Heart left ventricle (tissue), 16 donors: Measurements from ENCODE around the gene CTSW. TPM values are rescaled to one million over a fixed set of nuclear protein-coding genes. Genes with fewer than 3 reads are reported as not detected.

Experiments
- ATAC-seq, 4 donors: fragments of 200-7000 bp; cut with Tn5 transposase; one replicate each; pipeline ENCODE4 v1.9.1; 2020 to 2022; ENCODE audit warnings: moderate library complexity in 4 of 4, mild to moderate bottlenecking in 3 of 4, moderate number of reproducible peaks in 1 of 4
- DNase-seq, 5 donors: peaks; one replicate each; pipeline ENCODE4 v3.0.0-alpha.2; 2020
- H3K27ac ChIP-seq, 12 donors: fragments of 200-600 bp; sonication (generic) in 4 of 12; one replicate each; pipeline versions ENCODE4 v1.5.0 to v1.8.0; 2016 to 2022; ENCODE audit warnings: mild to moderate bottlenecking in 2 of 12
- H3K27me3 ChIP-seq, 9 donors: fragments of 200-600 bp; sonication (generic) in 2 of 9; one replicate each; pipeline versions ENCODE4 v1.5.1 to v1.8.0; 2016 to 2022; ENCODE audit warnings: mild to moderate bottlenecking in 3 of 9
- H3K36me3 ChIP-seq, 9 donors: fragments of 200-600 bp; sonication (generic) in 2 of 9; one replicate each; pipeline versions ENCODE4 v1.5.0 to v1.8.0; 2018 to 2022; ENCODE audit warnings: mild to moderate bottlenecking in 2 of 9
- H3K4me1 ChIP-seq, 12 donors: fragments of 200-600 bp; sonication (generic) in 4 of 12; one replicate each; pipeline versions ENCODE4 v1.5.0 to v1.8.0; 2016 to 2022; ENCODE audit warnings: mild to moderate bottlenecking in 3 of 12
- H3K4me3 ChIP-seq, 12 donors: fragments of 200-600 bp; sonication (generic) in 4 of 12; one replicate each; pipeline versions ENCODE4 v1.5.0 to v1.8.0; 2017 to 2022; ENCODE audit warnings: mild to moderate bottlenecking in 9 of 12, moderate library complexity in 4 of 12
- H3K9me3 ChIP-seq, 12 donors: fragments of 200-600 bp; sonication (generic) in 4 of 12; one replicate each; pipeline versions ENCODE4 v1.5.0 to v1.8.0; 2016 to 2022; ENCODE audit warnings: mild to moderate bottlenecking in 1 of 12
- POLR2A ChIP-seq, 2 donors: fragments of 450-650 bp; IDR thresholded peaks; one replicate each; pipeline ENCODE4 v1.6.1; 2017; ENCODE audit warnings: antibody characterized with exemption in 2 of 2, mild to moderate bottlenecking in 2 of 2, moderate library complexity in 2 of 2
- WGBS, 4 donors: extraction: QIAGEN DNeasy Blood & Tissue Kit in 2 of 4; methylation state at CpG; one replicate each; pipeline versions ENCODE4 v1.1.5 to v1.1.7; 2013 to 2018; 5-methylcytosine and 5-hydroxymethylcytosine counted together
- intact Hi-C, 10 donors: fragments of 100-400 bp; cut with DNase I; formaldehyde crosslinking; loops; one replicate each; pipeline versions ENCODE4 v1.11.1 to v1.14.2; 2022
- polyA plus RNA-seq, 2 donors: library from polyadenylated mRNA; stranded (reverse); fragments of 200-250 nt; gene quantifications; one replicate each; pipeline ENCODE4 v1.2.3, GENCODE V29; 2013
- total RNA-seq, 9 donors: library from RNA; depleted of rRNA in 2 of 9; stranded (reverse); fragments of >200 nt in 2 of 9; fragmentation: NEBNext Ultra II Directional in 3 of 9; extraction: Animal tissue kit (Norgen Biotek cat#: 25700) in 3 of 9; gene quantifications; one replicate each; pipeline versions ENCODE4 v1.1.0 to v1.2.4, GENCODE V29; 2016 to 2023
- TF ChIP-seq, protein P1 (sequence below), 12 donors: fragments of 200-600 bp; sonication (generic) in 4 of 12; IDR thresholded peaks; one replicate each; pipeline versions ENCODE4 v1.5.0 to v1.8.0; 2018 to 2022; ENCODE audit warnings: antibody characterized with exemption in 12 of 12, mild to moderate bottlenecking in 5 of 12
- donor health status: ischemic (EF 13 %, LVEDD 7.1; RV severe dilation, severe dysfunction).
- donor health status: healthy with polysubstance abuse.
- donor health status: DM: no; HTN: yes; CAD: no.
- donor health status: DM: no; HTN: no; CAD: no.
- donor health status: ischemic (EF 25% LVEDD 6.9; RV normal size, moderate dysfunction).
- donor health status: ischemic (EF 25% LVEDD 5.7; RV mildly dilated, moderate dysfunction).
- donor health status: healthy.
- donor health status: DM: yes; HTN: yes; CAD: no.
- donor health status: ischemic (EF 35%, LVEDD 5.7; RV mildly dilated, moderate dysfunction).
- donor health status: nonischemic (EF 11% LVEDD 7.7; RV severe dilation, severe dysfunction).
- donor health status: DM: yes; HTN: yes; CAD: no.
- donor health status: PGD.
- donor health status: ischemic (EF 29% LVEDD 5.4; RV normal size, mild dysfunction).
- donor health status: nonischemic (EF 23%, LVEDD 6.1; RV moderate dilation, normal function).

The CTSW gene
- total and polyA plus RNA-seq, 11 donors: 0.16 to 9.4 (median 0.84) TPM; not detected in 1

DNA sequence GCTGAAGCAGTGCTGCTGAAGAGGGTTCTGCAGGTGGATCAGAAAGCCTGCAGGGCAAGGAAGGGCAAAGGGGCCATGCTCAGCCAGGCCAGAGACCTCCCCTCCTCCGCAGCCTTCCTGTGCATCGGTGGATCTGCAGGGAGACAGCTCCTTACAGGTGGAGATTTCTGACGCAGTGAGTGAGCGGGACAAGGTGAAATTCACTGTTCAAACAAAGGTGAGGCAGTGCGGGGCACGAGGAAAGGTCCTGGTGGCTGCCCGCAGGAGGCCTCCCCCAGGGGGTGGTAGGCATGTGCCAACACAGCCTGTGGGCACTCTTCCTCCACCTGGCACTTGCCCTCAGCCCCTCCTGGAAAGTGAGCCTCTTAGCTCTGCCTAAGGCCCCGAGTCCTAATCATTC is 30.3 kb upstream of the CTSW start:
- intact Hi-C loops: no loop called here
- Histone ChIP-seq H3K27ac (no peak overlapping the region), H3K4me3 (no peak overlapping the region), H3K27me3 (no peaks in the 10 kb centered on the region), H3K36me3 (peaks cover 0 to 38% (median 31%) of the 10 kb centered on the region in 9 donors), H3K9me3 (peaks cover 0 to 10% (median 2%) of the 10 kb centered on the region in 12 donors), H3K4me1 (peaks cover 0 to 5% (median 0%) of the 10 kb centered on the region in 12 donors)
- no peak for TF ChIP-seq POLR2A (IDR thresholded peaks at IDR 0.05)
- TF ChIP-seq, protein P1, sequence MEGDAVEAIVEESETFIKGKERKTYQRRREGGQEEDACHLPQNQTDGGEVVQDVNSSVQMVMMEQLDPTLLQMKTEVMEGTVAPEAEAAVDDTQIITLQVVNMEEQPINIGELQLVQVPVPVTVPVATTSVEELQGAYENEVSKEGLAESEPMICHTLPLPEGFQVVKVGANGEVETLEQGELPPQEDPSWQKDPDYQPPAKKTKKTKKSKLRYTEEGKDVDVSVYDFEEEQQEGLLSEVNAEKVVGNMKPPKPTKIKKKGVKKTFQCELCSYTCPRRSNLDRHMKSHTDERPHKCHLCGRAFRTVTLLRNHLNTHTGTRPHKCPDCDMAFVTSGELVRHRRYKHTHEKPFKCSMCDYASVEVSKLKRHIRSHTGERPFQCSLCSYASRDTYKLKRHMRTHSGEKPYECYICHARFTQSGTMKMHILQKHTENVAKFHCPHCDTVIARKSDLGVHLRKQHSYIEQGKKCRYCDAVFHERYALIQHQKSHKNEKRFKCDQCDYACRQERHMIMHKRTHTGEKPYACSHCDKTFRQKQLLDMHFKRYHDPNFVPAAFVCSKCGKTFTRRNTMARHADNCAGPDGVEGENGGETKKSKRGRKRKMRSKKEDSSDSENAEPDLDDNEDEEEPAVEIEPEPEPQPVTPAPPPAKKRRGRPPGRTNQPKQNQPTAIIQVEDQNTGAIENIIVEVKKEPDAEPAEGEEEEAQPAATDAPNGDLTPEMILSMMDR (IDR thresholded peaks at IDR 0.05): no peak
- DNase-seq: no peak
- ATAC-seq: no peak
- 57 to 75% (median 72%) methylated on average over 4 to 8 of the region's 8 CpGs for WGBS, 4 donors

DNA sequence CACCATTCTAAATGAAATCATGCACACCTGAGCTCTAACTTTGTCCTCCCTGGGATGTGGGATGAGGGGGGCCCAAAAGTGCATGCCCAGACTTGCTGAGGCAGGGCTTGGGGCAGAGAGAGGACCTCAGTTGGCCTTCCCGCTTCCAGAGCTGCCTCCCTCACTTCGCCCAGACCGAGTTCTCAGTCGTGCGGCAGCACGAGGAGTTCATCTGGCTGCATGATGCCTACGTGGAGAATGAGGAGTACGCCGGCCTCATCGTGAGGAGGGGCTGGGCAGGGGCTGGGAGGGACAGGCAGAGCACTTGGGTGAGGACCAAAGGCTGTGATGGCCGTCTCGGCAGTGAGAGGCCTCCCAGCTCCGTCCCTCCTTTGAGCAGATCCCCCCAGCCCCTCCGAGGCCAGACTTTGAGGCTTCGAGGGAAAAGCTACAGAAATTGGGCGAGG is 29.8 kb upstream of the CTSW start:
- no peak for ATAC-seq
- DNase-seq: no peak
- Histone ChIP-seq H3K4me1 (peaks cover 0 to 8% (median 0%) of the 10 kb centered on the region in 12 donors), H3K27me3 (no peaks in the 10 kb centered on the region), H3K36me3 (peaks cover 0 to 42% (median 35%) of the 10 kb centered on the region in 9 donors), H3K27ac (no peak overlapping the region), H3K4me3 (no peak overlapping the region), H3K9me3 (peaks cover 0 to 10% (median 2%) of the 10 kb centered on the region in 12 donors)
- 48 to 53% (median 51%) methylated on average over 16 of the region's 16 CpGs for WGBS, 4 donors
- intact Hi-C loops: loop anchor here in 1 of 10 donors (10.0 kb wide), 1 partner anchor 415 kb away; the partner anchor contains the start of gene RAB1B
- TF ChIP-seq, protein P1 (IDR thresholded peaks at IDR 0.05): no peak
- no peak for TF ChIP-seq POLR2A (IDR thresholded peaks at IDR 0.05)

DNA sequence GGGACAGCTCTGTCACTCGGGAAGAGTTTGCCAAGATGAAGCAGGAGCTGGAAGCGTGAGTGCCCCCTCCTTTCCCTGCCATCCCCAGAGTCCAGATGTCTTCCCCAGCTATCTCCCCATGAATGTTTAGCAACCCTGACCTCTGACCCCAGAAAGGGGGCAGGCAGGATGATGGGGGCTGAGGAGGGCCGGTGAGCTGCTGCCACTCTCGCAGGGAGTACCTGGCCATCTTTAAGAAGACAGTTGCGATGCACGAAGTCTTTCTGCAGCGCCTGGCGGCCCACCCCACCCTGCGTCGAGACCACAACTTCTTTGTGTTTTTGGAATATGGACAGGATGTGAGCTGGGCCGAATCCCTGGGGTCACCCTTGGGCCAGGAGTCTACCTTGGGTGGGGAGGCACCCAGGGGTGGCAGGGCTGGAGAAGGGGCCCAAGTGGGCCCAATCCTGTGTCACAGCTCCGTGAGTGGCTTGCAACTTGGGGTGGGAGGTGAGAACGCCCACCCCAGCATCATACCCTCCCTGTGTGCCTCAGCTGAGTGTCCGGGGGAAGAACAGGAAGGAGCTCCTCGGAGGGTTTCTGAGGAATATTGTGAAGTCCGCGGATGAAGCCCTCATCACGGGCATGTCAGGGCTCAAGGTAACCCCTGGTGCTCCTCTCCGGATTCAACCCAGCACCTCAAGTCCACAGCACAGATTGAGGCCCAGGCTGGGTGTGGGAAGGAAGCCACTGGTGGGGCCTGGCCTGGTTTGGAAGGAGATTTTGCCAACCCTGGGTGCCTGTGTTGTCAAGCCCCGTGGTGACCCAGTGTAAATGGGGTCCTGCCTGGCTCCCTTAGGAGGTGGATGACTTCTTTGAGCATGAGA is 29.2 kb upstream of the CTSW start:
- intact Hi-C loops: loop anchor here in 1 of 10 donors (10.0 kb wide), 1 partner anchor 414 kb away; the partner anchor contains the start of gene RAB1B
- no peaks in the 10 kb centered on the region for H3K27me3 ChIP-seq
- TF ChIP-seq, protein P1 (IDR thresholded peaks at IDR 0.05): no peak
- no peak for TF ChIP-seq POLR2A (IDR thresholded peaks at IDR 0.05)
- ATAC-seq (no peak), DNase-seq (no peak)
- peaks cover 0 to 48% (median 42%) of the 10 kb centered on the region in 9 donors for H3K36me3 ChIP-seq
- H3K27ac ChIP-seq: no peak overlapping the region
- WGBS, 4 donors: 73 to 79% (median 74%) methylated on average over 20 of the region's 20 CpGs
- H3K4me1 ChIP-seq: peaks cover 0 to 9% (median 0%) of the 10 kb centered on the region in 12 donors
- H3K9me3 ChIP-seq: peaks cover 0 to 10% (median 2%) of the 10 kb centered on the region in 12 donors
- no peak overlapping the region for H3K4me3 ChIP-seq

DNA sequence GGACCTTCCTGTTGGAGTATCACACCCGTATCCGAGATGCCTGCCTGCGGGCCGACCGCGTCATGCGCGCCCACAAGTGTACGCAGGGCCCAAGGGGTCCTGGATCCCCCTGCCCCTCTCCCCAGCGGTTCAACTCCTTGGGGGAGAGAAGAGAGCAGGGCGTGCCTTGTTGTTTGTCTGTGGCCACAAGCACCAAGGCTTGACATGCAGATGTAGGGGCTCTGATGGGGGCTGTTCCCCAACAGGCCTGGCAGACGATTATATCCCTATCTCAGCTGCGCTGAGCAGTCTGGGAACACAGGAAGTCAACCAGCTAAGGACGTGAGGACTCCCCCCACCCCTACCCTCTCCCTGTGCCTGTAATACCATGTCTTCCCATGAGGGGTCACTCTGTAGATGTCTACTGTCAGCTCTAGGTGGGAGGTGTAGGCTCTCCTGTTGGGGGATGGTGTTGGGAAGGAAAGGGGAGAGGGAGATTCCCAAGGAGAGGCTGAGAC is 28.5 kb upstream of the CTSW start:
- Histone ChIP-seq H3K27me3 (no peaks in the 10 kb centered on the region), H3K27ac (no peak overlapping the region), H3K9me3 (peaks cover 0 to 10% (median 2%) of the 10 kb centered on the region in 12 donors), H3K4me3 (no peak overlapping the region), H3K36me3 (peaks cover 0 to 55% (median 49%) of the 10 kb centered on the region in 9 donors), H3K4me1 (peaks cover 0 to 15% (median 5%) of the 10 kb centered on the region in 12 donors)
- ATAC-seq: peak in 2 of 4 donors; percentile 10 to 12
- TF ChIP-seq, protein P1 (IDR thresholded peaks at IDR 0.05): peak in 6 of 12 donors; percentile 10 to 34 (median 27)
- no peak for TF ChIP-seq POLR2A (IDR thresholded peaks at IDR 0.05)
- intact Hi-C loops: loop anchor here in 1 of 10 donors (10.0 kb wide), 1 partner anchor 414 kb away; the partner anchor contains the start of gene RAB1B
- no peak for DNase-seq
- WGBS, 4 donors: 86 to 95% (median 87%) methylated on average over 10 to 14 of the region's 14 CpGs
